ENCODE results near the gene ALPK3.

- TF ChIP-seq CTCF (IDR thresholded peaks at IDR 0.05): no peak
- TF ChIP-seq ZFX (IDR thresholded peaks at IDR 0.05; ENCODE audit: borderline replicate concordance): no peak
Measured at GRCh38 chr15:84857418-84858004, 40.4 kb downstream of the ALPK3 start.

All from 22Rv1 (cell line).